ENCODE measurements around the gene HNRNPA2B1.
A peak's percentile ranks its signal among the peaks of the same experiment; 100 is the strongest.
"Not testable (repeated sequence)": the region's sequence is repeated elsewhere in the genome, so short reads cannot be mapped to it uniquely, and the experiment has no call there.

HNRNPA2B1 gene

DNA sequence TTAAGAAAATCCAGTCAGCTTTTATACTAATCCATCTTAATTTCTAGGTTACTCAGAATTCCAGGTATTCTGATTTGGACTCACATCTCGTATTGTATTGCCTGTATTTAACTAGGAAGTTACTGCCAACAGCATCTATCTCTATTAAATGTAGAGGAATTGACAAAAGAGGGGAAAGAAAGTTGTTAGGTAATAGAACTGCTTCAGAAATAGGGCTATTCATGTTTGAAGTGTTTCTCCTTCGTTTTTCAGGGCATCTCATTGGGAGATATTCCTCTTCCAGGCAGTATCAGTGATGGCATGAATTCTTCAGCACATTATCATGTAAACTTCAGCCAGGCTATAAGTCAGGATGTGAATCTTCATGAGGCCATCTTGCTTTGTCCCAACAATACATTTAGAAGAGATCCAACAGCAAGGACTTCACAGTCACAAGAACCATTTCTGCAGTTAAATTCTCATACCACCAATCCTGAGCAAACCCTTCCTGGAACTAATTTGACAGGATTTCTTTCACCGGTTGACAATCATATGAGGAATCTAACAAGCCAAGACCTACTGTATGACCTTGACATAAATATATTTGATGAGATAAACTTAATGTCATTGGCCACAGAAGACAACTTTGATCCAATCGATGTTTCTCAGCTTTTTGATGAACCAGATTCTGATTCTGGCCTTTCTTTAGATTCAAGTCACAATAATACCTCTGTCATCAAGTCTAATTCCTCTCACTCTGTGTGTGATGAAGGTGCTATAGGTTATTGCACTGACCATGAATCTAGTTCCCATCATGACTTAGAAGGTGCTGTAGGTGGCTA, 16.1 kb downstream of the HNRNPA2B1 start:
- TF ChIP-seq POLR2A (IDR thresholded peaks at IDR 0.05; ENCODE audit: low read length), result peak; percentile 7
- DNase-seq, result not testable (repeated sequence)

DNA sequence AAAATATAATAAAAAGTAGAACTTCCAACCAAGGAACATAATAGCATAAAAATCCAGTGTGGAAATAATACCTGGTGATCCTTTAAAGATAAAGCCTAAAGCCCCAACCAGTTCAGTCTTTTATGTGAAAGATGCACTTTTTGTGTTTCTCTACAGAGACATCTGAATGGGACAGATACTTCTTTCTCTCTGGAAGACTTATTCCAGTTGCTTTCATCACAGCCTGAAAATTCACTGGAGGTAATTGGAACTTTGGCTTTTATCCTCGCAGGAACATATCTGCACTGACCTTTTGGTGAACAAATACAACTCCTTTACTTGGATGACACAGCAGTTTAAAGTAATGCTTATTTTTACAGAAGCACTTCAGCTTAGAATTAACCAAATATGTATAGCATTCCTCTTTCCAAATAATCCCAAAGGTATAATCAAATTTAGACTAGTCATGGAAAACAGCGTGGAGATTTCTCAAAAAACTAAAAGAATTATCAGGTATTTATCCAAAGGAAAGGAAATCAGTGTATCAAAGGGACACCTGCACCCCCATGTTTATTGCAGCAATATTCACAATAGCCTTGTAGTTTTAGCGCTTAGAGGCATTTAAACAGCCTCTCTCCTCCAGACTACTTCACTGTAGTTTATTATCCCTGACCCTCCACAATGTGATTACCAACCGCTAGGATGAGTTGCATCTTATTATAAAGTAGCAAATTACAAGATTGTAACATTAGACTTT, 16.8 kb downstream of the HNRNPA2B1 start:
- TF ChIP-seq GATA1 (IDR thresholded peaks at IDR 0.05; ENCODE audit: low read depth, low read length), result no peak
- no peak for TF ChIP-seq POLR2A (IDR thresholded peaks at IDR 0.05; ENCODE audit: low read length)

DNA sequence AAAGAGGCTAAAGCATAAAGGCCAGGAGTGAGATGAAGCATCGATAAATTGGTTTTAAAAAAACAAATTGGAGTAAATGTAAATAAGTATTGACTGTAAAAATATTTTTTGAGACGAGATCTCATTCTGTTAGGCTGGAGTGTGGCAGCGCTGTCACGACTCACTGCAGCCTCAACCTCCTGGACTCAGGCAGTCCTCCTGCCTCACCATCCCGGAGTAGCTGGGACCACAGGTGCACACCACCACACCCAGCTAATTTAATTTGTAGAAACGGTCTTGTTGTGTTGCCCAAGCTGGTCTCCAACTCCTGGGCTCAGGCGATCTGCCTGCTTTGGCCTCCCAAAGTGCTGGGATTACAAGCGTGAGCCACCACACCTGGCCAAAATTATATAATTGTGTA, 17.8 kb downstream of the HNRNPA2B1 start:
- no peak for DNase-seq
- TF ChIP-seq POLR2A (IDR thresholded peaks at IDR 0.05; ENCODE audit: low read length) (no peak), GATA1 (IDR thresholded peaks at IDR 0.05; ENCODE audit: low read depth, low read length) (no peak)

More for the DNA sequence above, 16.8 kb downstream of the HNRNPA2B1 start:
- no peak for DNase-seq

DNA sequence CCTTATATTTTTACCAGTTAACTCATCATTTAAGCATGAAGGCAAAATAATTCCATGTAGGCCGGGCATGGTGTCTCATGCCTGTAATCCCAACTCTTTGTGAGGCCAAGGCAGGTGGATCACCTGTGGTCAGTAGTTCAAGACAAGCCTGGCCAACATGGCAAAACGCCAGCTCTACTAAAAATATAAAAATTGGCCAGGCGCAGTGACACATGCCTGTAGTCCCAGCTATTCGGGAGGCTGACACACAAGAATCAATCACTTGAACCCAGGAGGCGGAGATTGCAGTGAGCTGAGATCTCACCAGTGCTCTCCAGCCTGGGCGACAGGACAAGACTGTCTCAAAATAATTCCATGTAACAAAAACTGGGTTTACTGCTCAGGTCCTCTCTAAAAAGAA, 18.3 kb downstream of the HNRNPA2B1 start:
- TF ChIP-seq POLR2A (IDR thresholded peaks at IDR 0.05; ENCODE audit: low read length) (no peak), GATA1 (IDR thresholded peaks at IDR 0.05; ENCODE audit: low read depth, low read length) (no peak)
- no peak for DNase-seq

DNA sequence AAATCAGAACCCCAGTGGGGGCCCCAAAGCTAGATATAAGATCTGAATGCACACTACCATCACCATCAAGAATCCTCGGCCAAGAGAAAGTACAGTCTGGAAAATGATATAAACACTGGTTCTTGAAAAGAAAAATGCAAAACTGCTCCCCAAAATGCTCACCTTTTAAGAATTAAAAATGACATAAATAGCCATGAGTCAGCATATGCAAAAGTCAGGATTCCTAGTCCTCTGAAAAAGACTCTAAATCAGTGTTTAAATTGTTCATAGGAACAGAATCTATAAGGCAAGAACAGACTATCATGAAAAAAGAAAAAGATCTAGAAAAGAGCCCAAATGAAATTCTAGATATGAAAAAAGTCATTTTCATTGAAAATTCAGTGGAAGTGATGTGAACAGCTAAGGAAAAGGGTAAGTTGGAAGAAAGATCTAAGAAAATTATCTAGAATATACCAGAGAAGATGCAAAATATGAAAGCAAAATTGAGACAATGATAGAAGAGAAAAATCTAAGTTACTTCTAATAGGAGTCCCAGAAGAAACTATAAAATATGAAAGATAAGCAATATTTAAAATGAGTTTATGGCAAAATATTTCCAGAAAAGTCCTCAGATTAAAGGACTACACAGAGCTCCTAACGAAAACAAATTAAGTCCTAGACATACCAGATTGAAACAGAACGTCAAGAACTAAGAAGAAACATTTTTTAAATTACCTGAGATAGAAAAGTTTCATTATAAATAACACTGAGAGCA, 18.9 kb downstream of the HNRNPA2B1 start:
- TF ChIP-seq POLR2A (IDR thresholded peaks at IDR 0.05; ENCODE audit: low read length) (no peak), GATA1 (IDR thresholded peaks at IDR 0.05; ENCODE audit: low read depth, low read length) (no peak)
- no peak for DNase-seq

GRCh38 chr7:26180792-26181198, 19.8 kb downstream of the HNRNPA2B1 start:
- DNase-seq, result peak; percentile 79 to 89

GRCh38 chr7:26179826-26180497, 20.6 kb downstream of the HNRNPA2B1 start:
- TF ChIP-seq GATA1 (IDR thresholded peaks at IDR 0.05; ENCODE audit: low read depth, low read length), result no peak
- TF ChIP-seq POLR2A (IDR thresholded peaks at IDR 0.05; ENCODE audit: low read length), result no peak
- DNase-seq, result no peak

More at GRCh38 chr7:26180792-26181198, 19.8 kb downstream of the HNRNPA2B1 start:
- TF ChIP-seq POLR2A (IDR thresholded peaks at IDR 0.05; ENCODE audit: low read length) (peak; percentile 44), GATA1 (IDR thresholded peaks at IDR 0.05; ENCODE audit: low read depth, low read length) (no peak)

GRCh38 chr7:26179422-26179821, 21.1 kb downstream of the HNRNPA2B1 start:
- TF ChIP-seq POLR2A (IDR thresholded peaks at IDR 0.05; ENCODE audit: low read length), result no peak
- TF ChIP-seq GATA1 (IDR thresholded peaks at IDR 0.05; ENCODE audit: low read depth, low read length), result no peak
- no peak for DNase-seq

DNA sequence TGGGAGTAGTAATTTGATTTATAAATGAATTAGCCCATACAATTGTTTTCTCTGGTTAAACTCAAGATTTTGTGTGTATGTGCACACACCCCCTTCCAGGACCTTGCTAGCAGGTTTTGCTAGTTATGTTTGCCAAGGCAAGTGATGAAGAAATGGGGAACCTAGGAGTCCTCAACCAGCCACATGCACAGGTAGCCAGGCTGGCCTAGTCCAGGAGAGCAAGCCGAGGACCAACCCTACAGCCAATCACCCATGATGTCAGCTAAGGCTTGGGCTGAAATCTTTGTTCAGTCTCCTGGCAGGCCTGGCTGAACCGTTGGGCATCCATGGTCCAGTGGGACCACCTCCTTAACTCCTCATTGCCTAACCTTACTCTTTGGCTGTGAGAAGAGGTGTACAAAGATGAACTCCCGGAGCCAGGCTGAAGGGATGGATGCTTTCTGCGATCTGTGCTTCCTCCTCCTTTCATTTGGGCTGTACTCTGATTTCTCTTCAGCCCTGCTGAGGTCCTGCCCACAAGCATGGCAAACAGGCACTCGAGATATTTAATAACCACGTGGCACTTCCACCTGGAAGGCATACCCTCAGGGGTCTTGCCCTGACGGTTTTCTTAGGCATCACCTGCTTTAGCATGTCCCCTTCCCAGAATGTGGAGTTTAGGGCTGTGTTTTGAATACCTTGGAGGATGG, 22.1 kb downstream of the HNRNPA2B1 start:
- DNase-seq, result no peak
- TF ChIP-seq GATA1 (IDR thresholded peaks at IDR 0.05; ENCODE audit: low read depth, low read length), result no peak
- TF ChIP-seq POLR2A (IDR thresholded peaks at IDR 0.05; ENCODE audit: low read length), result peak; percentile 26

DNA sequence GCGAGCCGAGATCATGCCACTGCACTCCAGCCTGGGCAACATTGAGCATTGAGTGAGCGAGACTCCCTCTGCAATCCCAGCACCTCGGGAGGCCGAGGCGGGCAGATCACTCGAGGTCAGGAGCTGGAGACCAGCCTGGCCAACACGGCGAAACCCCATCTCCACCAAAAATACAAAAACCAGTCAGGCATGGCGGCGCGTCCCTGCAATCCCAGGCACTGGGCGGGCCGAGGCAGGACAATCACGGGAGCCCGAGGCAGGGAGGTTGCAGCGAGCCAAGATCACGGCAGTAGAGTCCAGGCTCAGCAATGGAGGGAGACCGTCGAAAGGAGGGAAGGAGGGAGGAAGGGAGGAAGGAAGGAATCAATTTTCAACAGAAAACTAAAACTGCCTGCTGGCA, 23.3 kb downstream of the HNRNPA2B1 start:
- not testable (repeated sequence) for DNase-seq

DNA sequence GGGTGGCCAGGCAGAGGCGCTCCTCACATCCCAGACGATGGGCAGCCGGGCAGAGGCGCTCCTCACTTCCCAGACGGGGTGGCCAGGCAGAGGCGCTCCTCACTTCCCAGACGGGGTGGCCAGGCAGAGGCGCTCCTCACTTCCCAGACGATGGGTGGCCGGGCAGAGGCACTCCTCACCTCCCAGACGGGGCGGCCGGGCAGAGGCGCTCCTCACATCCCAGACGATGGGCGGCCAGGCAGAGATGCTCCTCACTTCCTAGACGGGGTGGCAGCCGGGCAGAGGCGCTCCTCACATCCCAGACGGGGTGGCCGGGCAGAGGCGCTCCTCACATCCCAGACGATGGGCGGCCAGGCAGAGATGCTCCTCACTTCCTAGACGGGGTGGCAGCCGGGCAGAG, 23.9 kb downstream of the HNRNPA2B1 start:
- DNase-seq, result not testable (repeated sequence)

DNA sequence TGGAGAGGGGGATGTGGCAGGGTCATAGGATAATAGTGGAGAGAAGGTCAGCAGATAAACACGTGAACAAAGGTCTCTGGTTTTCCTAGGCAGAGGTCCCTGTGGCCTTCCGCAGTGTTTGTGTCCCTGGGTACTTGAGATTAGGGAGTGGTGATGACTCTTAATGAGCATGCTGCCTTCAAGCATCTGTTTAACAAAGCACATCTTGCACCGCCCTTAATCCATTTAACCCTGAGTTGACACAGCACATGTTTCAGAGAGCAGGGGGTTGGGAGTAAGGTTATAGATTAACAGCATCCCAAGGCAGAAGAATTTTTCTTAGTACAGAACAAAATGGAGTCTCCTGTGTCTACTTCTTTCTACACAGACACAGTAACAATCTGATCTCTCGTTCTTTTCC, 24.6 kb downstream of the HNRNPA2B1 start:
- not testable (repeated sequence) for DNase-seq

- TF ChIP-seq POLR2A (IDR thresholded peaks at IDR 0.05; ENCODE audit: low read length), result no peak
- no peak for TF ChIP-seq GATA1 (IDR thresholded peaks at IDR 0.05; ENCODE audit: low read depth, low read length)
- no peak for DNase-seq
Measured at GRCh38 chr7:26172048-26172447, 28.5 kb downstream of the HNRNPA2B1 start.
